ENCODE measurements around the gene PCDH19. TPM values are rescaled to one million over a fixed set of nuclear protein-coding genes. Genes with fewer than 3 reads are reported as not detected.

Gene PCDH19
- total and polyA plus RNA-seq, 10 of the 15 experiments (the other 5 are each of a cell fraction or from before 2014, with no cell fraction given) = 0.01 TPM; not detected in 9

DNA sequence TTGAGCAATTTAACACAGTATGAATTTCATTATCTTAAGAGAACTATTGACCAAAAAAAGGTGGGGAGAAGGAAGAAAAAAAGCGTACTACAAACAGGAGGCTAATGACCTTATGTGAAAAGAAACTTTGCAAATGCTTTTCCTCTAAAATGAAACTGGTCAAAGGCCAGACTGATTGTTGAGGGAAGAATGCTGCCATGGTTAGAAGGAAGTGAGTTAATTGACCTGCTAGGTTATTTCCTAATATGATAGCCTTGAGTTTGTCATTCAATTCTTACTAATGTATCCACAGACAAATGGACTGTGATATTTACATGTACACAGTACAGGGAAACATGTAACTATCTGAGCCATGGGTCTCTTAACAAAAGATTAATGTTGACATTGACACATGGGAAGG, 132.8 kb downstream of the PCDH19 start:
- in situ Hi-C loops (cut with MboI) = no loop called here
- H3K27ac ChIP-seq (ENCODE audit: control insufficient read depth, insufficient read depth) = no peak overlapping the region
- POLR2A ChIA-PET = no interaction called here
- TF ChIP-seq, protein P1, sequence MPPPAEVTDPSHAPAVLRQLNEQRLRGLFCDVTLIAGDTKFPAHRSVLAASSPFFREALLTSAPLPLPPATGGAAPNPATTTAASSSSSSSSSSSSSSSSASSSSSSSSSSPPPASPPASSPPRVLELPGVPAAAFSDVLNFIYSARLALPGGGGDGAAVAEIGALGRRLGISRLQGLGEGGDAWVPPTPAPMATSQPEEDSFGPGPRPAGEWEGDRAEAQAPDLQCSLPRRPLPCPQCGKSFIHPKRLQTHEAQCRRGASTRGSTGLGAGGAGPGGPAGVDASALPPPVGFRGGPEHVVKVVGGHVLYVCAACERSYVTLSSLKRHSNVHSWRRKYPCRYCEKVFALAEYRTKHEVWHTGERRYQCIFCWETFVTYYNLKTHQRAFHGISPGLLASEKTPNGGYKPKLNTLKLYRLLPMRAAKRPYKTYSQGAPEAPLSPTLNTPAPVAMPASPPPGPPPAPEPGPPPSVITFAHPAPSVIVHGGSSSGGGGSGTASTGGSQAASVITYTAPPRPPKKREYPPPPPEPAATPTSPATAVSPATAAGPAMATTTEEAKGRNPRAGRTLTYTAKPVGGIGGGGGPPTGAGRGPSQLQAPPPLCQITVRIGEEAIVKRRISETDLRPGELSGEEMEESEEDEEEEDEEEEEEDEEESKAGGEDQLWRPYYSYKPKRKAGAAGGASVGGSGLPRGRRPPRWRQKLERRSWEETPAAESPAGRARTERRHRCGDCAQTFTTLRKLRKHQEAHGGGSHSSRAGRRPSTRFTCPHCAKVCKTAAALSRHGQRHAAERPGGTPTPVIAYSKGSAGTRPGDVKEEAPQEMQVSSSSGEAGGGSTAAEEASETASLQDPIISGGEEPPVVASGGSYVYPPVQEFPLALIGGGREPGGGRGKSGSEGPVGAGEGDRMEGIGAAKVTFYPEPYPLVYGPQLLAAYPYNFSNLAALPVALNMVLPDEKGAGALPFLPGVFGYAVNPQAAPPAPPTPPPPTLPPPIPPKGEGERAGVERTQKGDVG (CRISPR knock-in tag; IDR thresholded peaks at IDR 0.05) = no peak
- DNase-seq (ENCODE audit: low read depth, low spot score) (no peak), FAIRE-seq (no peak), ATAC-seq (no peak)
- H2AFZ ChIP-seq (ENCODE audit: control insufficient read depth, low read depth, low read length) = no peak overlapping the region
- no peak overlapping the region for H3K4me3 ChIP-seq
- WGBS (ENCODE audit: insufficient coverage, insufficient replicate concordance, low lambda C conversion rate, missing lambda C conversion rate) = 67% methylated on average over 1 of the region's 1 CpG
- intact Hi-C loops (cut with micrococcal nuclease; ENCODE audit: unreplicated experiment) = no loop called here
- no peaks in the 10 kb centered on the region for H3K27me3 ChIP-seq (replicated peaks in 1 of 2; ENCODE audit: control insufficient read depth in 2 of 2, insufficient read depth in 2 of 2, low read length in 1 of 2)
- no peaks in the 10 kb centered on the region for H3K36me3 ChIP-seq (ENCODE audit: control insufficient read depth in 2 of 2, insufficient read depth in 2 of 2, low read length in 1 of 2)
- SMC1A ChIA-PET (ENCODE audit: uncharacterized antibody, unreplicated experiment) = no interaction called here
- H3K4me2 ChIP-seq (ENCODE audit: control insufficient read depth, insufficient read depth) = no peak overlapping the region
- BruUV-seq (replicated peaks) = no TSS peak
- H4K20me1 ChIP-seq (ENCODE audit: control insufficient read depth, insufficient read depth) = no peaks in the 10 kb centered on the region
- no peak overlapping the region for H3K9ac ChIP-seq (ENCODE audit: control insufficient read depth, insufficient read depth, low read length)
- no peaks in the 10 kb centered on the region for H3K79me2 ChIP-seq (ENCODE audit: control insufficient read depth, insufficient read depth, low read length)
- H3K4me1 ChIP-seq (ENCODE audit: control insufficient read depth, insufficient read depth, low read length) = no peaks in the 10 kb centered on the region
- H3K9me3 ChIP-seq (replicated peaks; ENCODE audit: control insufficient read depth, insufficient read depth, low read length) = no peaks in the 10 kb centered on the region
- CTCF ChIA-PET = no interaction called here
- RAD21 ChIA-PET (ENCODE audit: unreplicated experiment) = no interaction called here

DNA sequence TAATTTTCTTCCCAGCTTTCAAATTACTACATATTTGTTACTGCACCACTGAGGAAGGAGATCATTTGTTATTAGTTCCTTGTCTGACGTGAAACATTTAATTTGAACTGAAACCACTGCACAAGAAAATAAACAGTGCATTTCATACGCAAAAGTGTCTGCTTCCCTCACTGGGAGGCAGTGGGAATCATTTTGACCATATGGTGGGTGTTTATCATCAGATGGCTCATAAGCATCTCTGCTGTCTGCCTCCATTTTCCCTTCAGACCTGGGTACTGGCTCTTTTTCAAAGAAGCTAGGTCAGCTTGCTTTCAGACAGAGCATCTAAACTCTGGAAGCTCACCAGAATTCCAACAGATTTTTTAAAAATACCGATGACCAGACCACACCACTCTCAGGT, 135.2 kb downstream of the PCDH19 start:
- Histone ChIP-seq H3K27ac (ENCODE audit: control insufficient read depth, insufficient read depth) (no peak overlapping the region), H4K20me1 (ENCODE audit: control insufficient read depth, insufficient read depth) (no peaks in the 10 kb centered on the region), H3K79me2 (ENCODE audit: control insufficient read depth, insufficient read depth, low read length) (no peaks in the 10 kb centered on the region), H3K36me3 (ENCODE audit: control insufficient read depth in 2 of 2, insufficient read depth in 2 of 2, low read length in 1 of 2) (no peaks in the 10 kb centered on the region), H3K4me3 (no peak overlapping the region), H3K27me3 (replicated peaks in 1 of 2; ENCODE audit: control insufficient read depth in 2 of 2, insufficient read depth in 2 of 2, low read length in 1 of 2) (no peaks in the 10 kb centered on the region), H3K9ac (ENCODE audit: control insufficient read depth, insufficient read depth, low read length) (no peak overlapping the region), H3K9me3 (replicated peaks; ENCODE audit: control insufficient read depth, insufficient read depth, low read length) (no peaks in the 10 kb centered on the region), H3K4me2 (ENCODE audit: control insufficient read depth, insufficient read depth) (no peak overlapping the region), H2AFZ (ENCODE audit: control insufficient read depth, low read depth, low read length) (no peak overlapping the region), H3K4me1 (ENCODE audit: control insufficient read depth, insufficient read depth, low read length) (no peaks in the 10 kb centered on the region)
- no peak for DNase-seq (ENCODE audit: low read depth, low spot score)
- in situ Hi-C loops (cut with MboI) (no loop called here), intact Hi-C loops (cut with micrococcal nuclease; ENCODE audit: unreplicated experiment) (no loop called here)
- ChIA-PET CTCF (no interaction called here), POLR2A (no interaction called here), SMC1A (ENCODE audit: uncharacterized antibody, unreplicated experiment) (no interaction called here), RAD21 (ENCODE audit: unreplicated experiment) (no interaction called here)
- 45% methylated on average over 3 of the region's 3 CpGs for WGBS (ENCODE audit: insufficient coverage, insufficient replicate concordance, low lambda C conversion rate, missing lambda C conversion rate)
- no peak for ATAC-seq
- no peak for FAIRE-seq
- no peak for TF ChIP-seq MTA3 (IDR thresholded peaks at IDR 0.05; ENCODE audit: borderline replicate concordance, low read length)
- no peak for TF ChIP-seq EZH2 (IDR thresholded peaks at IDR 0.05; ENCODE audit: borderline replicate concordance, control insufficient read depth, low read depth, low read length)
- no peak for TF ChIP-seq ASH2L (IDR thresholded peaks at IDR 0.05; ENCODE audit: borderline replicate concordance, low read depth)
- no peak for TF ChIP-seq SMAD5 (IDR thresholded peaks at IDR 0.05; ENCODE audit: low read depth)
- no peak for TF ChIP-seq NR2C1 (IDR thresholded peaks at IDR 0.05)
- no peak for TF ChIP-seq JUND (IDR thresholded peaks at IDR 0.05; ENCODE audit: low read depth, low read length)
- TF ChIP-seq NR2C2 (IDR thresholded peaks at IDR 0.05; ENCODE audit: borderline replicate concordance, control insufficient read depth, insufficient read length, low read depth) = no peak
- TF ChIP-seq POLR2AphosphoS2 (IDR thresholded peaks at IDR 0.05; ENCODE audit: low read depth, low read length) = no peak
- BruUV-seq (replicated peaks) = no TSS peak

Data from GM12878 (cell line).